SK-N-SH (cell line): ENCODE results near the gene NTN5. TPM values are rescaled to one million over a fixed set of nuclear protein-coding genes. Genes with fewer than 3 reads are reported as not detected.

Experiments used
- CTCF ChIA-PET: fragments of 300-600, 350-600 bp; formaldehyde crosslinking; extraction: SDS; loops from one replicate; lab custom pipeline; 2021; lab: Yijun Ruan, JAX
- POLR2A ChIA-PET: fragments of 350-600 bp; sonication (Branson Sonifier 250); formaldehyde crosslinking; extraction: SDS; loops from one replicate; lab custom pipeline; 2020; ENCODE audit warnings: antibody characterized with exemption, inconsistent platforms; lab: Yijun Ruan, JAX
- DNase-seq: peaks from one replicate; pipeline ENCODE4 v3.0.0; 2012
- H2AFZ ChIP-seq: fragments of 200-600 bp; sonication (generic); 2 replicates; pipeline ENCODE4 v1.8.1; 2016; ENCODE audit warnings: antibody characterized with exemption, mild to moderate bottlenecking, low read depth
- H3F3A ChIP-seq: fragments of 200-600 bp; sonication (generic); replicated peaks from 2 replicates; pipeline ENCODE3; 2016; ENCODE audit warnings: antibody characterized with exemption, mild to moderate bottlenecking; ENCODE audit not compliant: insufficient read depth
- H3K27ac ChIP-seq, 2 experiments: fragments of 200-500 bp in 1 of 2; fragments of 200-600 bp in 1 of 2; sonication (Bioruptor generic) in 1 of 2; sonication (generic), shearing (Covaris generic) in 1 of 2; 2 replicates each; pipeline versions ENCODE4 v1.5.1 to v1.6.1; 2014 to 2016; ENCODE audit warnings: low read depth in 2 of 2, inconsistent platforms in 1 of 2, low read length in 1 of 2, mild to moderate bottlenecking in 1 of 2, mixed read lengths in 1 of 2
- H3K27me3 ChIP-seq: fragments of 200-600 bp; sonication (generic), shearing (Covaris generic); 2 replicates; pipeline ENCODE4 v1.6.1; 2016; ENCODE audit warnings: mixed run types; ENCODE audit not compliant: insufficient read depth
- H3K36me3 ChIP-seq, 2 experiments: fragments of 200-500 bp in 1 of 2; fragments of 200-600 bp in 1 of 2; sonication (Bioruptor generic) in 1 of 2; sonication (generic) in 1 of 2; replicated peaks in 1 of 2; 2 replicates each; pipeline versions ENCODE3 to v1.5.1; 2014 to 2016; ENCODE audit warnings: low read length in 1 of 2, mild to moderate bottlenecking in 1 of 2; ENCODE audit not compliant: insufficient read depth in 2 of 2, control insufficient read depth in 1 of 2
- H3K4me1 ChIP-seq, 2 experiments: fragments of 200-500 bp in 1 of 2; fragments of 200-600 bp in 1 of 2; sonication (Bioruptor generic) in 1 of 2; sonication (generic), shearing (Covaris generic) in 1 of 2; 2 replicates each; pipeline versions ENCODE4 v1.5.1 to v1.6.1; 2014 to 2016; ENCODE audit warnings: low read depth in 1 of 2, low read length in 1 of 2, mixed run types in 1 of 2; ENCODE audit not compliant: insufficient read depth in 2 of 2, control insufficient read depth in 1 of 2
- H3K4me2 ChIP-seq: fragments of 200-600 bp; sonication (generic), shearing (Covaris generic); 2 replicates; pipeline ENCODE4 v1.6.1; 2017; ENCODE audit warnings: mixed run types
- H3K4me3 ChIP-seq, 2 experiments: fragments of 200-500 bp in 1 of 2; fragments of 200-600 bp in 1 of 2; sonication (Bioruptor generic) in 1 of 2; sonication (generic), shearing (Covaris generic) in 1 of 2; 2 replicates each; pipeline versions ENCODE4 v1.5.1 to v1.8.1; 2014 to 2016; ENCODE audit warnings: low read depth in 2 of 2, inconsistent platforms in 1 of 2, low read length in 1 of 2, mild to moderate bottlenecking in 1 of 2, mixed read lengths in 1 of 2, moderate library complexity in 1 of 2
- H3K79me2 ChIP-seq: fragments of 200-600 bp; sonication (generic); 2 replicates; pipeline ENCODE4 v1.8.1; 2017; ENCODE audit warnings: mild to moderate bottlenecking; ENCODE audit not compliant: insufficient read depth
- H3K9ac ChIP-seq: fragments of 200-600 bp; sonication (generic); 2 replicates; pipeline ENCODE4 v1.6.1; 2017; ENCODE audit warnings: mixed run types
- H3K9me2 ChIP-seq: fragments of 200-600 bp; sonication (generic); 2 replicates; pipeline ENCODE4 v1.6.1; 2017; ENCODE audit warnings: mixed run types
- H3K9me3 ChIP-seq: fragments of 200-600 bp; sonication (generic); 2 replicates; pipeline ENCODE4 v1.6.1; 2017; ENCODE audit warnings: mixed run types, mild to moderate bottlenecking, moderate library complexity
- H4K20me1 ChIP-seq: fragments of 200-600 bp; sonication (generic); 2 replicates; pipeline ENCODE4 v1.6.1; 2017; ENCODE audit warnings: mild to moderate bottlenecking, mixed run types; ENCODE audit not compliant: insufficient read depth
- EP300 ChIP-seq, 2 experiments: IDR thresholded peaks; 2 replicates each; pipeline versions ENCODE4 v1.4.0 to v1.6.1; 2012; ENCODE audit warnings: borderline replicate concordance in 1 of 2, low read depth in 1 of 2, low read length in 1 of 2
- EZH2phosphoT487 ChIP-seq: fragments of 200-600 bp; sonication (generic); IDR thresholded peaks from 2 replicates; pipeline ENCODE4 v1.6.1; 2017; ENCODE audit warnings: low read depth, mixed run types, mild to moderate bottlenecking, antibody characterized with exemption, moderate library complexity, borderline replicate concordance
- FOXJ3 ChIP-seq: sonication (generic); formaldehyde crosslinking; IDR thresholded peaks from 2 replicates; pipeline ENCODE4 v1.5.1; 2020; ENCODE audit warnings: mild to moderate bottlenecking, missing genetic modification reagents
- NFIC ChIP-seq: IDR thresholded peaks from 2 replicates; pipeline ENCODE4 v1.4.0; 2012; ENCODE audit warnings: borderline replicate concordance
- RAD21 ChIP-seq: IDR thresholded peaks from 2 replicates; pipeline ENCODE4 v1.6.1; 2012; ENCODE audit warnings: mild to moderate bottlenecking, low read length
- RCOR1 ChIP-seq: fragments of 150-350 bp; IDR thresholded peaks from 2 replicates; pipeline ENCODE4 v1.6.1; 2017; ENCODE audit warnings: antibody characterized with exemption, low read length
- SMC3 ChIP-seq: IDR thresholded peaks from 2 replicates; pipeline ENCODE4 v1.6.1; 2012; ENCODE audit warnings: low read depth, low read length, improper control_type of control experiment
- TEAD4 ChIP-seq: IDR thresholded peaks from 2 replicates; pipeline ENCODE4 v1.4.0; 2012; ENCODE audit warnings: mild to moderate bottlenecking, borderline replicate concordance; ENCODE audit not compliant: insufficient read depth
- YY1 ChIP-seq: IDR thresholded peaks from 2 replicates; pipeline ENCODE4 v1.4.0; 2012; ENCODE audit warnings: low read depth, mild to moderate bottlenecking
- whole genome bisulfite sequencing: methylation state at CpG from one replicate; pipeline ENCODE4 v1.1.6; 2017; ENCODE audit warnings: low lambda C conversion rate; 5-methylcytosine and 5-hydroxymethylcytosine counted together
- polyA plus RNA-seq, 3 experiments: library from polyadenylated mRNA; depleted of rRNA; stranded (reverse); fragments of >200 nt; gene quantifications; 2 replicates each; pipeline ENCODE4 v1.2.3, GENCODE V29; 2012
- TF ChIP-seq, protein P1 (sequence below): IDR thresholded peaks from 2 replicates; pipeline ENCODE4 v1.4.0; 2012; ENCODE audit warnings: low read depth

NTN5 gene
- polyA plus RNA-seq, 1 of the 3 experiments (the other 2 are of a cell fraction), result 0.74 TPM

DNA sequence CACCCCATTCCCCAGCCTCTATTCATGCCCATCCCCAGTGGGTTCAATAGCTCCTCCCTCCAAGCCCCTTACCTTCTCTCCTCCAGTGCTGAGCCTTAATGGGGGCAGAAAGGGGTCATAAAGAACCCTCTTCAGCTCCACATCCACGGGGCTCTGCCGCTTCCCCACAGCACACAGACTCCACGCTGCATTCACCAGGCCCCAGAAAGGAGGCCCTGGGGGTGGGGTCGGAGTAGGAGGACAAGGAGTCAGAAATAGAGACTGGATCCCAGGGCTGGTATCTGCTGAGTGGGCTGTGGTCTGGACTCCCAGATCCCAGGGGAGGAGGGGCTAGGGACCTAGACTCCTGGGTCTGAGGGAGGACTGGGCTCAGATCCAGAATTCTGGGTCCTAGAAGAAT lies 28.5 kb downstream of the NTN5 start:
- POLR2A ChIA-PET, result interaction anchor here (1.9 kb wide), 1 partner anchor 25 kb away, joined by 6 read pairs; the partner anchor contains the start of genes RPL18 and SPHK2
- CTCF ChIA-PET, result interaction anchor here (2.7 kb wide), 2 partner anchors 30 to 199 kb away, joined by 25 to 35 read pairs; no protein-coding TSS in a partner anchor

DNA sequence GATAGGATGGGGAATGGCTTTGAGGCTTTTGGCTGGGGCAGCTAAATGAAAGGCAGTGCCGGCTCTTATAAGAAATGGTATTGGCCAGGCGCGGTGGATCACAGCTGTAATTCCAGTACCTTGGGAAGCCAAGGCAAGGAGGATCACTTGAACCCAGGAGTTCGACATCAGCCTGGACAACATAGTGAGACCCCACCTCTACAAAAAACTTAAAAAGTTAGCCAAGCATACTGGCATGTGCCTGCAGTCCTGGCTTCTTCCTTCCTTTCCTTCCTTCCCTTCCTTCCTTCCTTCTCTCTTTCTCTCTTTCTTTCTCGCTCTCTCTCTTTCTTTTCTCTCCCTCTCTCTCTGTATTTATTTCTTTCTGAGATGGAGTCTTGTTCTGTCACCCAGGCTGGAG lies 30.0 kb downstream of the NTN5 start:
- POLR2A ChIA-PET, result interaction anchor here (0.7 kb wide), 2 partner anchors 9 to 29 kb away, joined by 3 read pairs; no protein-coding TSS in a partner anchor
- Histone ChIP-seq H3K4me3 (no peak overlapping the region), H3K4me1 (peaks cover 10 to 13% of the 10 kb centered on the region in 2 experiments; a peak in 2 of 4 replicates), H2AFZ (no peak overlapping the region), H3K9me3 (no peaks in the 10 kb centered on the region), H4K20me1 (no peaks in the 10 kb centered on the region), H3K36me3 (no peaks in the 10 kb centered on the region), H3K9me2 (no peaks in the 10 kb centered on the region), H3K27ac (no peak overlapping the region), H3K27me3 (no peaks in the 10 kb centered on the region), H3F3A (peaks cover 11% of the 10 kb centered on the region), H3K9ac (no peak overlapping the region), H3K4me2 (no peak overlapping the region), H3K79me2 (no peaks in the 10 kb centered on the region)
- CTCF ChIA-PET, result interaction anchor here (1.2 to 1.9 kb wide), 2 partner anchors 73 to 145 kb away, joined by 4 to 5 read pairs; no protein-coding TSS in a partner anchor
- DNase-seq, result no peak
- 91% methylated on average over 5 of the region's 5 CpGs for WGBS
- TF ChIP-seq NFIC, result no peak

More for the DNA sequence above, 28.5 kb downstream of the NTN5 start:
- H3K36me3 ChIP-seq, result no peaks in the 10 kb centered on the region
- H3K9me3 ChIP-seq, result no peaks in the 10 kb centered on the region
- no peaks in the 10 kb centered on the region for H3K79me2 ChIP-seq
- 83% methylated on average over 4 of the region's 4 CpGs for WGBS
- H3K4me2 ChIP-seq, result peak overlapping the region; percentile 99; the same call in 1 of the 2 replicates
- no peak overlapping the region; a peak in 1 of 4 replicates for H3K27ac ChIP-seq
- no peak overlapping the region for H3K9ac ChIP-seq
- no peaks in the 10 kb centered on the region for H4K20me1 ChIP-seq
- H2AFZ ChIP-seq, result no peak overlapping the region
- H3F3A ChIP-seq, result peaks cover 11% of the 10 kb centered on the region
- no peaks in the 10 kb centered on the region for H3K9me2 ChIP-seq
- H3K27me3 ChIP-seq, result no peaks in the 10 kb centered on the region
- peaks cover 4 to 6% of the 10 kb centered on the region in 2 experiments; a peak in 2 of 4 replicates for H3K4me1 ChIP-seq
- TF ChIP-seq FOXJ3 (CRISPR knock-in tag) (no peak), RCOR1 (no peak), EZH2phosphoT487 (no peak)
- TF ChIP-seq, protein P1, sequence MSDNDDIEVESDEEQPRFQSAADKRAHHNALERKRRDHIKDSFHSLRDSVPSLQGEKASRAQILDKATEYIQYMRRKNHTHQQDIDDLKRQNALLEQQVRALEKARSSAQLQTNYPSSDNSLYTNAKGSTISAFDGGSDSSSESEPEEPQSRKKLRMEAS, result no peak
- no peak for DNase-seq
- peak overlapping the region in 1 of 2 experiments; percentile 43; a peak in 2 of 4 replicates for H3K4me3 ChIP-seq

DNA sequence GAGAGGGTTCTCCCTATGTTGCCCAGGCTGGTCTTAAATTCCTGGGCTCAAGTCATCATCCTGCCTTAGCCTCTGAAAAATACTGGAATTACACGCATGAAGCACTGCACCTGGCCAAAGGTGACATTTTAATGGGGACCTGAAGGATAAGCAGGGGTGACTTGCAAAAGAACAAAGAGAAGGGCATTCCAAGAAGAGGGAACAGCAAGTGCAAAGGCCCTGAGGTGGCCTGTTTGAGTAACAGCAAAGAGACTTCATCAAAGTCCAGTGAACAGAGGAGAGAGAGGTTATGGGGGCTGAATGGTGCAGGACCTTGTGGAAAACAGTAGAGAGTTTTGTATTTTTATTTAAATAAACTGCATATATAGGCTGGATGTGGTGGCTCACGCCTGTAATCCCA lies 31.0 kb downstream of the NTN5 start:
- ChIA-PET POLR2A (no interaction called here), CTCF (interaction anchor here (0.8 to 1.9 kb wide), 3 partner anchors 74 to 201 kb away, joined by 4 to 5 read pairs (median 4); no protein-coding TSS in a partner anchor)
- DNase-seq, result no peak
- H2AFZ ChIP-seq, result no peak overlapping the region
- H4K20me1 ChIP-seq, result no peaks in the 10 kb centered on the region
- H3K4me3 ChIP-seq, result no peak overlapping the region
- TF ChIP-seq EZH2phosphoT487 (no peak), RAD21 (no peak), YY1 (no peak), SMC3 (no peak), RCOR1 (no peak), EP300 (IDR thresholded peaks at IDR 0.05; ENCODE audit: borderline replicate concordance in 1 of 2, low read depth in 1 of 2, low read length in 1 of 2) (no peak), TEAD4 (no peak)
- no peak overlapping the region for H3K4me2 ChIP-seq
- H3K9ac ChIP-seq, result no peak overlapping the region
- no peak overlapping the region for H3K27ac ChIP-seq
- H3K9me2 ChIP-seq, result no peaks in the 10 kb centered on the region
- 89% methylated on average over 2 of the region's 2 CpGs for WGBS
- H3K9me3 ChIP-seq, result no peaks in the 10 kb centered on the region
- H3F3A ChIP-seq, result peaks cover 13% of the 10 kb centered on the region
- no peaks in the 10 kb centered on the region for H3K27me3 ChIP-seq
- H3K36me3 ChIP-seq, result no peaks in the 10 kb centered on the region
- no peaks in the 10 kb centered on the region for H3K79me2 ChIP-seq
- H3K4me1 ChIP-seq, result peaks cover 10 to 13% of the 10 kb centered on the region in 2 experiments; a peak in 2 of 4 replicates
